HUDEP-2 (cell line): ENCODE measurements around the gene RRAGC.
A peak's percentile ranks its signal among the peaks of the same experiment; 100 is the strongest.

Experiments
- DNase-seq, 76 experiments: peaks; one replicate each; lab custom pipeline; 2025; ENCODE audit not compliant: unreplicated experiment in 76 of 76; lab: John Stamatoyannopoulos, UW

RRAGC gene

GRCh38 chr1:38859561-38860453, at the start of gene RRAGC:
TSS of gene RRAGC (minus strand) at chr1:38859772. CDS start at chr1:38859646, 126 bp downstream.
- peak; percentile 36 to 99 (median 96) for DNase-seq

- DNase-seq, result no peak
These were observed 49.2 kb upstream of the RRAGC start for GRCh38 chr1:38908821-38909220.

- DNase-seq, result no peak
These were observed 46.4 kb upstream of the RRAGC start for GRCh38 chr1:38905985-38906384.

- no peak for DNase-seq
These were observed 40.0 kb upstream of the RRAGC start for GRCh38 chr1:38899560-38899959.

GRCh38 chr1:38898653-38899230, 39.2 kb upstream of the RRAGC start:
- DNase-seq, result no peak

GRCh38 chr1:38896169-38896568, 36.6 kb upstream of the RRAGC start:
- DNase-seq, result no peak

GRCh38 chr1:38892976-38893375, 33.4 kb upstream of the RRAGC start:
- DNase-seq, result no peak

GRCh38 chr1:38891753-38892152, 32.2 kb upstream of the RRAGC start:
- peak in 1 of 76 experiments; percentile 4 for DNase-seq

- DNase-seq, result no peak
These were observed 30.0 kb upstream of the RRAGC start for GRCh38 chr1:38889589-38889988.

- no peak for DNase-seq
These were observed 29.1 kb upstream of the RRAGC start for GRCh38 chr1:38888423-38889333.

GRCh38 chr1:38885092-38885491, 25.5 kb upstream of the RRAGC start:
- no peak for DNase-seq

- no peak for DNase-seq
These were observed 21.9 kb upstream of the RRAGC start, which contains the start of gene GJA9 for GRCh38 chr1:38881487-38881886. TSS of gene GJA9 (minus strand) at chr1:38881587. CDS start at chr1:38876098, 5,489 bp downstream.

GRCh38 chr1:38875811-38876210, 16.2 kb upstream of the RRAGC start:
- no peak for DNase-seq

GRCh38 chr1:38873027-38873969, 13.7 kb upstream of the RRAGC start, which contains the start of gene MYCBP:
TSS of gene MYCBP (minus strand) at chr1:38873348. CDS start at chr1:38873305, 43 bp downstream.
- peak; percentile 54 to 97 (median 93) for DNase-seq

- peak in 6 of 76 experiments; percentile 3 to 51 (median 10) for DNase-seq
These were observed 12.9 kb upstream of the RRAGC start for GRCh38 chr1:38872401-38873026.

GRCh38 chr1:38870996-38871395, 11.4 kb upstream of the RRAGC start:
- no peak for DNase-seq

GRCh38 chr1:38867208-38867607, 7.6 kb upstream of the RRAGC start:
- DNase-seq, result no peak

- no peak for DNase-seq
These were observed 5.6 kb upstream of the RRAGC start for GRCh38 chr1:38865112-38865715.

- peak in 1 of 76 experiments; percentile 17 for DNase-seq
These were observed 853 bp upstream of the RRAGC start for GRCh38 chr1:38860454-38860795.
